ENCODE data around the gene PTPRU.

The PTPRU gene

DNA sequence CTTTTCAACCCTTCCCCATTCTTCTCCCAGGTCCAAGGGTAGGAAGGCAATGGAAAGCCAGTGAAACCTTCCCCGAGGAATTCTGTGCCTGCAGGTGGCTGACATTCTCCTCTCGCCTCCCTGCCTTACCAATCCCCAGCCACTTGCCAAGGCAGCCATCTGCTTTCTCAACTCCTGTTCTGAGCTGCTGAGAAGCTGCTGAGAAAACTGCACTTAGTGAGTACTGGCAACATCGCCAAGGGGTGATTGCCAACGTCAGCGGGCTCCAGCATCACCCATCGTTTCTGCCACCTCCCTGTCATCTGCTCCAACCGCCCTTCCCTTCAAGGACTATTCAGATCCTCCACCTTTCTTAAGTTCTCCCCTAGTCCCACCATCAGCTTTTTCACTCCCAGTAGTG lies 106.0 kb downstream of the PTPRU start:
- no peak for DNase-seq

DNA sequence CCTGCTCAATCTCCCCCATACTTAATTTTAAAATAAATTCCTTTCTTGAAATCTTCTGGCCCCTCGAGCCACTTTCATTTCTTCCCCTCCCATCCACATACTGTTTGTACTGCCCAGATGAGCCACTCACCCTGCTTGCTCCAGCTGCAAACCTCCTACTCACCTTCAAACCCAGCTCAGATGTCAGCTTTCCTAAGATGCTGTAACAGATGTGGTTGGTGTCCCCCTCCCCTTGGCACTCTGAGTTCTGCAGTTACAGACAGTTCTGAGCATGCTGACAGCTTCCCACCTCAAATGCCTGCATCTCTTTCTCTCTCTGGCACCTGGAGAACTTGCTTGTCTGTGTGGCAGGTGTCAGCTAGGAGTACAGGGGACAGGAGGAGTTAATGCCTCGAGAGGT lies 106.7 kb downstream of the PTPRU start:
- DNase-seq, result no peak

DNA sequence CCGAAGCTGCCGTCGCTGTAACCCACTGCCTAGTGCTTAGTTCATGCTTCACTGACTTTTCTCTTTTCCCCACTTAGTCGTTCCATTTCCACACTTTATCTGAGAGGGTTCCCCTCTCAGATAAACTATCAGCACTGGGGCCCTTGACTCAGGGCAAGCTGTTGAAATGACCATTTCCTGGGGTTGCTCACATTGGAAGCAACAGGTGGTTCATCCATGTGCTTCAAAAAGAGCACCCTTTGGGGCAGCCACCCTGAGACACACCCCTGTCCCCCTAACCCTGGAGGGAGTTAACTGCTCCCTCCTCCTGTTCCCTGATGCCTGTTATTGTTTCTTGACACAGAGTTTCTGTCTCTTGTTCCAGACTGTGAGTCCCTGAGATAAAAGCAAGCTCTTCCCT lies 107.2 kb downstream of the PTPRU start:
- DNase-seq, result no peak

DNA sequence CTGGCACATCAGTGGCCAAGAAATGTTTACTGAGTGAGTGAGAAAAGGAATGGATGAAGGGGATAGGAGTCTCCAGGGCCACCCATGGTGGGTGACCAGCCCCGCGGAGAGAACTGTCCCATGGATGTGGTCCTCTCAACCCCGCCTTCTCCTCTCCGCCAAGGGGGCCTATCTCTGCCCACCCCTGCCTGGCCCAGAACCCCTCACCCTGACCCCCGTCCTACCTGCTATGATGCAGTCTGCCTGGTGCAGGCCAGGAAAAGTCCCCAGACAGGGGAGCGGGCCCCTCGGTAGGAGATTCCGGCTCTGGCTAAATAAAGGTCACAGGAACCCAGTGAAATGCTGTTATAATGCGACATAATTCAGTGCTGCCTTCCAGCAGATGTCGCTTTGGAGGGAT lies 107.6 kb downstream of the PTPRU start:
- no peak for DNase-seq

DNA sequence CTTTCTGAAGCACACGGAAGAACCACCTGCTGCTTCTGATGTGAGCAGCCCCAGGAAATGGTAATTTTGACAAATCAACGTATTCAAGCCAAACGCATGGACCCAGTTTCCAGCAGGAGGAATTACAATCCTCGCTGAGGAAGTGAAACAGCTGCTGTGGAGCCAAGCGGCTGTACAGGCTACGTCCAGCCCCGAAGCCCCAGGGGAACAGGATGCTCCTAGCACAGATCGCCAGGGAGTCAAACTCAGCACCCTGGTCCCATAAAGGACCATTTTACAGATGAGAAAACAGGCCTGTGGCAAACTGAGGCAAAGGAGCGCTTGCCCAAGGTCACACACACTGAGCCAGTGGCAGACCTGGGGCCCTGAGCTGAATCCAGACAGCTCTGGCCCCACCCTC lies 108.0 kb downstream of the PTPRU start:
- DNase-seq, result no peak

DNA sequence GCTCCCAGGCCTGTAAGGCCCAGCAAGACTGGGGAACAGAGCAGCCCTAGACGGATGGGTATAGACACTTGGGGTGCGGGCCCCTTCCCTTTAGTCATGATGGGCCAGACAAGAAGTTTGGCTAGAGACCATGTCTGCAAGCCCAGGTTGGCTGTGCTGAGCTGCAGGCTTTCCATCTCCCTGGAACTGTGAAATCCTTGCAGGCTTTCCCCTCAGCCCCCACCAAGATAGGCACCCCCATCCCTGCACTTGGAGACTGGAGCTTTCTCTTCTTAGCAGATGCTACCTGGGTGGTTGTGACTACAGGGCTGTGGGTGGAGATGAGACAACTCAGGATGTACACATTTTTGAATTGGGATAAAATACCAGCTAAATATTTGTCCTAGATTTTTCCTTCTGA lies 110.3 kb downstream of the PTPRU start:
- DNase-seq, result no peak

DNA sequence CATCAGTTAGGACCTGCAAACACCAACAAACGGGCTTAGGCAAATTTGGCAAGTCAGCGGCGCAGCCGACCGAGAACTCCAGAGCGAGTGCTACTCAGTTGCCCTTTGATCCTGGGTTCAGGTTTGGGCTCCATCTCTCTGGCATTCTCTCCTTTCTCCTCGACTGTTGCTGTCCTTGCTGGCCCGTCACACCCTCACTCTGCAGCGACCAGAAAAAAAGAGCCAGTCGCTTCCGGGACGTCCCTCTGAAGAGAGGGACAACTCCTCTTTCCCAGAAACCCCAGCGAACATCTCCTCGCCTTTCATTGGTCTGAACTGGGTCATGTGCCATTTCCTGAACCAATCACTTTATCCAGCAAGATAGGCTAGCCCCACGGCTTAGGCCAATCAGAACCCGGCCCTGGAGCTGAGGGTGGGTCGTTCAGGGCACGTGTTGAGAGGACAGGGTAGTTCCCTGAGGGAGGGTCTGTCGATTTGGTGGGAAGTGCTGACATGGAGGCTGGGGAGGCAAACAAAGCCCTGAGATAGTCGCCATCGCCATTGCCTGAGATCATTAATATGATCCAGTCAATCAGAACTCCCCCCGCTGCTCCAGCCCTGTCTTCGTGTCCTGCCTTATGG lies 113.7 kb downstream of the PTPRU start:
- no peak for DNase-seq

DNA sequence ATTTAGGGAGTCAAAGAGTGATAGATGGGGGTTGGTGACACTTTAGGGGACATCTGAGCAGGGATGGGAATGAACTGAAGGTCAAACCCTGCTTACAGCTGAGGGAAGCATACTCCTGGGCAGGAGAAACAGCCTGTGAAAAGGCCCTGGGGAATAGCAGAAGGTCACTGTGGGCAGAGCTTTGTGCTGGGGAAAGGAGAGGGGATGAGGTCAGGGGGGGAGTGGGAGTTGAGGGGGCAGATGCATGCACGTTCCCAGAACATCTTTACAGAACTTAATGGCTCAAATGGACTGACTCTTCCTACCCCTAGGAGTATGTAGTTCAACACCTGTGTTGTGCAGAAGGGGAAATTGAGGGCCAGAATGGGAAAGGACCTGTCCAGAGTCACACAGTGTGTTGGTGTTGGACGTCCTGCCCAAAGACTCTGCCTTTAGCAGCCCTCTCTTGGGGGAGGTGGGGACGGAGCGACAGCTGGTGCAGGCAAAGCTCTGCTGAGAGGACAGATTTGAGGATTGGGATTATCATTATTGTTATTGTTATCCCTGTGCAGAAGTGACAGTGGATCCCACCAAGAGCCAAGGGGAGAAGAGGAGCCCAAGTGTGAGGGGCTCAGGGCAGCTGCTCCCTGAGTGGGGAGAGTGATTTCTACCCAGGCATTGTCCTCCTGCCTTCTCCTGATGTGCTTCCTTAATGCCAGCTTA lies 116.5 kb downstream of the PTPRU start:
- no peak for DNase-seq

DNA sequence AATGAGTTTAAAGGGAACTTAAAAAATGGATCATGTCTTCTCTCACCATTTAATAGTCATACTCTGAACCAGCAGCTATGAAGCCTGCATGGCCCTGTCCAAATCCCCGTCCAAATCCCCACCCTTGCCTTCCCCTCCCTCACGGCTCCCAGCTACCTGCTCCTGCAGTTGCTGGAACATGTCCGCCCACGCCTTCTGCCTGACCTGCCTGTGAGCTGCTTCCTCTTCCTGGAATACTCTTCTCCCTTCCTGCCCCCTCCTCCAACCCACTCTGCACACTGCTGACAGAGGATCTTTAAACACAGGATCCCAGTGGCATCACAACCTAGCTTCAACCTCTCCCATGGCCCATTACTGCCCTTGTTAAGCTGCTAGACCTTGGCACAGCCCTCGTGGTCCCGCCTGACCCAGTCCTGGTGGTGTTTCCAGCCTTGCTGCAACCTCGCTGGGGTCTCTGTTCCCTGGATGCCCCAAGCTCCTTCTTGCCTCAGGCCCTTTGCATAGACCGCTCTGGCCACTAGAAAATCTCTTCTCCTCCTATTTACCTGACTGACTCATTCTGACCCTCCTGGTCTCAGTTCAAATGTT lies 118.3 kb downstream of the PTPRU start:
- no peak for DNase-seq

DNA sequence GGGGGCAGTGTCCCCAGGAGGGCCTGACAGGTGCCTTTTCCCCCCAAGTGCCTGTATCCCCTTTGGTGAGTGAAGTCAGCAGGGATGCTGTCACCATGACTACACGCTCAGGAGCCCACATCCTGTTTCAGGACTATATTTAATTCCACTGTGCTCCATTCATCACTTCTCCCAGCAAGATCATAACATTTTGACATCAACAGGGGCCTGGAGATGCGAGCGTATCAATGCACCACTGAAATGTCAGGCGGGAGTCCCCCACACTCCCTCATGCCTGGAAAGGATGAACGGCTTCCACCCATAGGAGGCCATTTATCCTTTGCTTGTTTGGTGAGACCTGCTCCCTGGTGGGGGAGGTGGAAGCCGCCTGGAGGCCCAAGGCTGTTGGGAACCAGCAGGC lies 119.1 kb downstream of the PTPRU start:
- DNase-seq, result no peak

DNA sequence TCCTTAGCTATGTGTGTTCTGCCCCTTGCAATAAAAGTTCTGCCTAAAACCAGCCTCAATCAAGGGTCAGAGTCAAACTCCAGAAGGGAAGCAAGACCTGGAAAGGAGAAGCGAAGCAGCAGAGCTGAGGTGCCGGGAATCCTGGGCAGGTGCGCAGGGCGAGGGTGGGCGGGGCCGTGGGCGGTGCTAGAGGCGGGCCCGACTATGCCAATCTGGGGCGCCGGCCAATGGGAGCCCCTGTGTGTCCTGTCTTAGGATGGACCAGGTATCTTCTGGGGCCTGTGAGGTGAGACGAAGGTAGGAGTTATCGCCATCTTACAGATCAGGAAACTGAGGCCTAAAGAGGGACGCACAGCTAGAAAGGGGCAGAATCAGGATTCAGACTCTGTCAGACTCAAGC lies 120.3 kb downstream of the PTPRU start:
- DNase-seq, result no peak

DNA sequence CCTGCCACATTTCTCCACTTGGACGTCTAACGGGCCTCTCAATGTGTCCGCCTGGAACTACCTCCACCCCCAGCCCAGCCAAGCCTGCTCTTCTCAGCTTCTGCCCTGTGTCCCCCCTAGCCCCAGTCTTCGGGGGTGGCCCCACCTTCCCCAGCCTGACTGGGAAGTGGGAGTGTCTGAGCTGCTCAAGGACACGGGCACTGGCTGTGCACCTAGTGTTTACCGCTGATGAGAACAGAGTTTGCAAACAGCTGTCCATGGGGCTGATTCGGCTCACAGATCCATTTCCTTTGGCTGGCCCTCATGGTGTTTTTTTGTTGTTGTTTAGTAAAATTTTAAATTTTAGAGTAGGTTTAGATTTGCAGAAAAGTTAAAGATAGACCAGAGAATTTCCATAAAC lies 121.1 kb downstream of the PTPRU start:
- DNase-seq, result no peak

DNA sequence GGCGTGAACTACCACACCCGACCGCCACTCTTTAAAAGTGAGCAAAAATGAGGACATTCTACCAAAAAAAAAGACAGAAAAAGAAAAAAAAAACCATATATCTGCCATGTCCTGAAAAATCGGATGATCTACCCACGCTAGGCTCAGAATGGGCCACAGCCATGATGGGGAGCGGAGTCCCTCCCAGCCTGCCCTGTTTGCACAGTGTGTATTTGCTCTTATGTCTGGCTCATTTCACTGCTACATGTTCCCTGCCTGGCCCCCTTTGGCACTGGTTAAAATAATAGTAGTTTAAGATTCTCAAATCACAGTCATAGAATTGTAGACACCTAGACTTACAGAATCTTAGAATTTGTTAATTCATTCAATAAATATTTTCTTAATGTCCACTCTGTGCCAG lies 121.9 kb downstream of the PTPRU start:
- no peak for DNase-seq

DNA sequence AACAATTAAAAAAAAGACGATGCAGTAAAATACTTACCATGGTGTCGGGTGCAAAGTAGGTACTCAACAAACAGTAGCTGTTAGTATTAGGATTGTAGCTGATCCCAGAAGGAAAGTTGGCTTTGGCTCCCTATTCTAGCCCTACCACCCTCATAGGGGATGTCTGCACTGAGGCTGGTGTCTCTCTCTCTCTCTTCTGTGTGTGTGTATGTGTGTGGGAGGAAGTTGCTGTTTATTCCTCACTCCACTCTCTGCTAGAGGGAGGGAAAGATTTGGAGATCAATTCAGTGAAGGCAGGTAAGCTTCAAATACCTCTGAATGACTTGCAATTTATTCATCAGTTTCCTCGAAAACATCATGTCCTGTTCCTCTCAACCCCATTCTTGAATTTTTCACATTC lies 124.4 kb downstream of the PTPRU start:
- DNase-seq, result no peak

DNA sequence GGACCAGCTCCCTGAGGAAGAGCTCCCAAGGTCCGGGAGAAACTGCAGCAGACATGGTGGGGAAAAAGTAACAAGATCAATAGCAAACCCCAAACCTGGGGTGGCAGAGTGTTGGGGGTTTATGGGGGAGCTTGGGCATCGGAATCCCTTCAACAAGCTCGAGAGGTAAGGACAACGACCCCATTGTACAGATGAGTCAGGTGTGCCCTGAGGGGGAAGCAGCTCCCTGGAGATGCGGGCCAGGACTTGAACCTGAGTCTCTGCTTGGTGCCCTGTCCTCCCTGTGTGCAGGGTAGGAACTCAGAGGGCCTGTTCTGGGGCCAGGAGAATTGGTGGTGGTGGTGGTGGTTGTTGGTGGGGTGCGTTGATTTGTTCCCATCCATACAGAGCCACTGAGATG lies 125.4 kb downstream of the PTPRU start:
- DNase-seq, result no peak

DNA sequence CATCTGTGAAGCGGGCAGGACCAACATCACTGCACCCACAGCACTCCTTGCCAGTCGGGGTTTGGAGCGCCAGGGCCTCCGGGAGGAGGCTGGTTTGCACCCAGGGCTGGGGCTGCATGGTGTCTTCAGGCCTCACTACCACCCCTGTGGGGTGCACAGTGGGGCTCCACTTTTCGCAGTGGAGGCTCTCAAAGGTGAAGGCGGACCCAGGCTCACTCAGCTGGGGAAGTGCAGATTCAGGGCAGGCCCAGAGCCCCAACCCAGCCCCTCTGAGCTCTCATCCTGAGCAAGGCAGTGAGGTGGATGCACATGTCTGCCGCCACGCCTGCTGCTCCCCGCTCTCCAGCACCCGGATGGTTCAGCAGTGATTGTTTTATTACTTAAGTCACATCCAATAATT lies 125.8 kb downstream of the PTPRU start:
- DNase-seq, result no peak

DNA sequence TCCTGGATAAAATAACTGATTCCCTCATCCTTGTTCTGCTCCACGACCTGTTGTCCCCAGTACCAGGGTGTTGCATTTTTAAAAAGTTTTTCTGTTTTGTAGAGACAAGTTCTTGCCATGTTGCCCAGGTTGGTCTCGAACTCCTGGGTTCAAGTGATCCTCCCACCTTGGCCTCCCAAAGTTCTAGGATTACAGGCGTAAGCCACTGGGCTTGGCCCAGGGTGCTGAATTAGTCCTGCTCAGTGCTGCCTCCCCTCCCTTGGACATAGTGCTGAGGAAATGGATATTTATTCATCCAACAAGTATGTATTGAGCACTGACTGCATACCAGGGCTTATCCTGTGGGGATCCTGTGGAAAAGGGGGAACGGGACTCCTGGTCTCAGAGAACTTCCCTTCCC lies 126.4 kb downstream of the PTPRU start:
- DNase-seq, result no peak

DNA sequence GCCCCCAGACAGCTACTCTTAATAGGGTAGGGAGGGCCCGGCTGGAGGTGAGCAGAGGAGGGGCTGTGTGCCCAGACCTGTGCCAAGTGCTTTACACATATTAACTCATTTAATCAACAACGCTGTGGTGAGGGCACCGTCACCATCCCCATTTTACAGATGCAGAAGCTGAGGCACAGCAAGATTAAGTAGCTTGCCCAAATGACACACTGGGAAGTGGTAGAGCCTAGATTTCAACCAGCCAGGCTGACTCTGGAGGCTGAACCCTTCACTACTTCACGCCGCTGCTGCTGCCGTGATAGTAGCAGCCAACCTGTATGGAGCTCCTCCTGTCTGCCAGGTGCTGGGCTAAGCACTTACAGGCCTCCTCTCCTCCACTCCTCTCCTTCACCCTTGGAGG lies 127.2 kb downstream of the PTPRU start:
- no peak for DNase-seq

DNA sequence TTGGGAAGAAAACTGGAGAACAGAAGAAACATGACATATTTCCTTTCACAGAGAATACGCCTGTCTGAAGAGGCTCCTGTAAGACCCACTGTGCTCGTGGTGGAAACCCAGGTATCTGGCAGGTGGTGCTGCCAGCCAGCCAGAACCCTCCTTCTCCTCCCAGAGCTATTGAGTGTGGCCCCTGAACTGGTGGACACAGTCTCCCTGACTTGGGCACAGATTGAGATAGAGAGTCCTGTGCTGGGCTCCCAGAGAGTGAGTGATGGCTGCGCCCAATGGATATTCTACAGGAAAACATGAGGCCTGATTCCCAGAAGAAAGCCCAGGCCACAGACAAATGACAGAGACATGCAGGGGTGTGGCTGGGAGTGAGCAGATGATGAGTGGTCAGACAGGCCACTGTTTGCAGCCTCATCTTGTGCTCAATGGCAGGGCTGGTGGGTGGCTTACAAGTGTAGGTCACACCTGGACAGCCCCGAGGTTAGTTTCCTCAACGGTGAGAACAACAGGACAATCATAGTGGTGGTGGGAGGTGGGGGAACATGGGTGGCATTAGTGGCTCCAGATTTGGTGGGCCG lies 127.9 kb downstream of the PTPRU start:
- no peak for DNase-seq

DNA sequence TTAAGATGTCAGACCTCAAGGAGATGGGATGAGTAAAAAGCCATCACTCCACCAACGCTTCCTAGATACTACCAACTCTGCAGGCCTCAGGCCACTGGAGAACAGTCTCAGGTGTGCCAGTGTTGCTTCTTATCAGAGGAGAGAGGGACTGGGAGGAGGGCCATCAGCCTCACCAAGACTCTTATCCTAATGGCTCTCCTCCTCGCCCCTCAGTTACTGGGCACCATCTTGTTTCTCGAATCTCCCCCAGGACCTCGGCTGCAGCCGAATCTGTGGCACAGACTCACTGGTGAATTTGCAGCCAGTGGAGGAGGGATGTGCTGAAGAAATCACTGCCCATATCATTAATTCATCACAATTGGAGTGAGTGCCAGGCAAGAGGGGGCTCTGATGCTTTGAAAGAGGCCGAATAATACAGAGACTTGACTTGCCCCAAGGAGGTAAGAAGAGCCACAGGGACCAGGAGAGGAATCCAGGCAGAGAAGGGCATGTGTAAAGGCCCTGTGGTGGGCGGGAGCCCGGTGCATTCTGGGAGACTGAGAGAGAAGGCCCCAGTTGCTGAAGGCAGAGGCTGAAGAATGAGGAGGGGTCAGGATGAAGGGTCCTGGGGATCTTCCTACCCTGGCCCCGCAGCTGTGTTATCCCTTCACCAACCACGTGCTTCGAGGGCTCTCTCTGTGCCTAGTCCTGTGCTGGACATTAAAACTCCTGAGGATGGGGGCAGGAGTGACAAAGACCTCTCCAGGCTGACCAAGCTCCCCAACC lies 129.8 kb downstream of the PTPRU start:
- no peak for DNase-seq

DNA sequence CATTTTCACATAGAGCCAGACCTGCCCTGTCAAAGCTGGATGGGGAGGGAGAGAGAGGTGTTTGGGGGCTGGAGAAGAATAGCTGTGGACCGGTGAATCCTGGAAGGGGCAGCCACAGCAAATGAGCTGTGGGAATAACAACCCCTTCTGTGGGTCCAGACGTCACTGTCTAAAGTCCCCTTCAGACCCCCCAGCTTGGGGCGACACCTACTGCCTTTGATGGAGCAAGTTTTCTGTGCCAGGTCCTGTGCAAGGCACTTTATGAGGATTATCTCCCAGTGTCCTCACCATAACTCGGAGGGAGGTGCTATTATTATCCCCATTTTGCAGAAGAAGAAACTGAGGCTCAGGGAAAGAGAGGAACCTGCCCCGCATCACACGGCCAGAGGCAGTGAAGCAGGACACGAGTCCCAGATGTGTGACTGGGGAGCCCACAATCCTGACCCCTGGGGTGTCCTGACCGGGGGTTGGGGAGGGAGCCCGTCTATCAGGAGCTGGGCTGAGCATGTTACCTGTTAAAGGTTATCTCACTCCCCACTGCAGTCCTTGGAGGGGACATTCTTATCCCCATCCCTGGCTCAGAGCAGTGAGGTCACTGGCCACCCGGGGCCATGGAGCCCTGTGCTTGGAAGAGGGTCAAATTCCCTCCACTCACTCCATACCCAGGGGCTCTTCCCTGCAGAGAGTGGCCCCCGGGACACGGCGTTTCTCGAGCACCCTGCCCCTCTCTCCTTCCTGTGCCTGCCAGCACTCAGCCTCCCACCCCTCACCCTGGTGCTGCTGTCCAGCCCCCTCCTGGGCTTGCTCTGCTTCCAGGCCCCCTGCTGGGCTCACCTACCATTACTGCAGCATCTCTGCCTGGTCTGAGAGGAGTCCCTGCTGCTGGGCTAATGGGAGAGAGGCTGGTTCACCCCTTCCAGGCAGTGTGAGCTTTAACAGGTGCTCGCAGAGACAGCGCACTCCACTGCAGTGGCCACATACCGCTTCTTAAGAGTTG lies 132.9 kb downstream of the PTPRU start:
- DNase-seq, result peak; percentile 11

DNA sequence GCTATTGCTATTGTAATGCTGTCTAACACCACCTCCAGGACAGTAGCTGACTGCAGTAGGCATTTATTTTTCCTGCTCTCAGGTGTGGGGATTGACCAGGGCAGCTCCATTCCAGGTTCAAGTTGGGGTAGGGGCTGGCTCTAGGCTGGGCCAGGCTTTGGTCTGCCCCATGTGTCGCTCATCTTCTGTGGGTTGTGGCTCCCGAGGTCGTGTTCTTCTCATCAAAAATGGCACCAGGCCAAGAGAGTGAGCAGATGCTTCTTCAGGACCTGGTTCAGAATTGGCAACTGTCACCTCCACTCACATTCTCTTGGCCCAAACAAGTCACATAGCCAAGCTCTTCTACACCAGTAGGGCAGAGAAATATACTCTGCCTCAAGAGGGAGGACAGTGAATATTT lies 133.7 kb downstream of the PTPRU start:
- no peak for DNase-seq

Data from right forelimb (tissue), 1 donor.